ENCODE data around the gene LDHD. TPM values are rescaled to one million over a fixed set of nuclear protein-coding genes. Genes with fewer than 3 reads are reported as not detected.

LDHD gene
- total and polyA plus RNA-seq, 2 of the 8 experiments (the other 6 are each of a cell fraction or from before 2014, with no cell fraction given) = 14.9 to 18.2 TPM

- Histone ChIP-seq H2BK120ac (replicated peaks; ENCODE audit: low read depth, low read length) (no peak overlapping the region), H3K23ac (ENCODE audit: insufficient read length) (no peak overlapping the region), H2BK20ac (ENCODE audit: low read length) (0 out of 2 replicates have a peak overlapping the region, but pooled peaks have one; percentile 13), H3K79me1 (ENCODE audit: low read depth, low read length) (peaks cover 12% of the 10 kb centered on the region), H3K4me2 (ENCODE audit: insufficient read depth in 1 of 2, low read depth in 2 of 2, low read length in 2 of 2) (peak overlapping the region in 1 of 2 experiments; percentile 35; a peak in 1 of 4 replicates), H4K20me1 (replicated peaks in 1 of 2; ENCODE audit: control insufficient read depth in 1 of 2, insufficient read depth in 2 of 2, low read length in 2 of 2) (peaks cover 2 to 17% of the 10 kb centered on the region in 2 experiments), H3K4me1 (replicated peaks in 1 of 4; ENCODE audit: control insufficient read depth in 3 of 4, insufficient read depth in 4 of 4, low read length in 3 of 4) (peaks cover 0 to 15% (median 11%) of the 10 kb centered on the region in 4 experiments; a peak in 6 of 7 replicates), H4K5ac (ENCODE audit: insufficient read length, low read depth, low read length) (no peak overlapping the region), H4K8ac (ENCODE audit: extremely low read depth, insufficient read depth, low read length) (no peak overlapping the region), H3K18ac (ENCODE audit: extremely low read depth, low read length) (no peak overlapping the region), H4K91ac (replicated peaks; ENCODE audit: insufficient read length, low read length) (no peak overlapping the region), H2AK5ac (ENCODE audit: low read depth, low read length) (peak overlapping the region; percentile 16; the same call in 1 of the 2 replicates), H2BK5ac (ENCODE audit: low read depth, low read length) (no peak overlapping the region), H3K27me3 (replicated peaks in 1 of 4; ENCODE audit: control insufficient read depth in 3 of 4, extremely low read depth in 1 of 4, insufficient read depth in 3 of 4, low read length in 3 of 4) (no peaks in the 10 kb centered on the region), H3K27ac (ENCODE audit: low read depth, low read length) (no peak overlapping the region), H3K36me3 (ENCODE audit: control insufficient read depth in 2 of 4, insufficient read depth in 4 of 4, low read length in 3 of 4) (no peaks in the 10 kb centered on the region; a peak in 2 of 8 replicates), H3K79me2 (ENCODE audit: control insufficient read depth in 1 of 2, insufficient read depth in 2 of 2, low read length in 2 of 2) (peaks cover 0 to 92% of the 10 kb centered on the region in 2 experiments; a peak in 3 of 4 replicates), H3K23me2 (ENCODE audit: low read depth, low read length) (no peaks in the 10 kb centered on the region), H3K9me3 (ENCODE audit: insufficient read depth in 2 of 2, low read depth in 1 of 2, low read length in 1 of 2) (no peaks in the 10 kb centered on the region), H2BK15ac (ENCODE audit: low read length) (0 out of 2 replicates have a peak overlapping the region, but pooled peaks have one; percentile 92), H3K4ac (replicated peaks; ENCODE audit: insufficient read length, low read depth, low read length) (no peak overlapping the region), H3K14ac (ENCODE audit: insufficient read length) (no peak overlapping the region), H2AFZ (ENCODE audit: low read length) (no peak overlapping the region), H3K9ac (replicated peaks in 1 of 4; ENCODE audit: extremely low read depth in 1 of 4, low read depth in 3 of 4, low read length in 3 of 4) (no peak overlapping the region), H3K56ac (replicated peaks; ENCODE audit: insufficient read length, low read depth, low read length) (no peak overlapping the region), H3K4me3 (ENCODE audit: extremely low read depth in 1 of 4, insufficient read depth in 2 of 4, low read depth in 3 of 4, low read length in 4 of 4) (no peak overlapping the region), H2BK12ac (ENCODE audit: low read depth, low read length) (no peak overlapping the region)
- FAIRE-seq (no peak), DNase-seq (ENCODE audit: low read depth in 1 of 2, low spot score in 2 of 2) (no peak)
- ChIA-PET CTCF (ENCODE audit: partially characterized antibody) (interaction anchor here (0.7 to 2.8 kb wide), 4 partner anchors 10 to 42 kb away, joined by 3 to 10 read pairs (median 6); no protein-coding TSS in a partner anchor), POLR2A (ENCODE audit: partially characterized antibody) (interaction anchor here (1.0 kb wide), 1 partner anchor 9 kb away, joined by 4 read pairs; no protein-coding TSS in a partner anchor)
- 93% methylated on average over 7 of the region's 7 CpGs; no CpG with 5 or more reads in 1 of the 2 experiments for WGBS, 2 experiments (ENCODE audit: extremely low coverage in 1 of 2, insufficient coverage in 1 of 2, insufficient read length in 1 of 2, insufficient replicate concordance in 2 of 2, low coverage in 1 of 2, low lambda C conversion rate in 2 of 2, missing lambda C conversion rate in 1 of 2)
- TF ChIP-seq TAF7 (optimal IDR thresholded peaks at IDR 0.05; ENCODE audit: borderline replicate concordance, low read depth, low read length) (no peak), RBBP5 (IDR thresholded peaks at IDR 0.05; ENCODE audit: borderline replicate concordance, low read depth, low read length) (no peak), TBP (IDR thresholded peaks at IDR 0.05; ENCODE audit: low read depth, low read length) (no peak), USF2 (IDR thresholded peaks at IDR 0.05; ENCODE audit: low read length) (no peak), TEAD4 (IDR thresholded peaks at IDR 0.05; ENCODE audit: low read depth, low read length) (no peak), ATF3 (IDR thresholded peaks at IDR 0.05; ENCODE audit: insufficient read depth, low read depth, low read length) (no peak), CEBPB (IDR thresholded peaks at IDR 0.05; ENCODE audit: low read depth, low read length) (no peak), SP2 (IDR thresholded peaks at IDR 0.05; ENCODE audit: low read length) (no peak), SIN3A (conservative IDR thresholded peaks at IDR 0.05 in 1 of 2, IDR thresholded peaks at IDR 0.05 in 1 of 2; ENCODE audit: low read depth in 1 of 2, low read length in 2 of 2) (no peak)
- TF ChIP-seq, protein P1, sequence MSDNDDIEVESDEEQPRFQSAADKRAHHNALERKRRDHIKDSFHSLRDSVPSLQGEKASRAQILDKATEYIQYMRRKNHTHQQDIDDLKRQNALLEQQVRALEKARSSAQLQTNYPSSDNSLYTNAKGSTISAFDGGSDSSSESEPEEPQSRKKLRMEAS (IDR thresholded peaks at IDR 0.05) = no peak
Measured at GRCh38 chr16:75079346-75079926, 37.1 kb downstream of the LDHD start.

Data from H1 (cell line).